Measurements from ENCODE around the gene TBC1D7. TPM values are rescaled to one million over a fixed set of nuclear protein-coding genes. Genes with fewer than 3 reads are reported as not detected.
A peak's percentile ranks its signal among the peaks of the same experiment; 100 is the strongest.

TBC1D7 gene
- total RNA-seq: 10 to 100 TPM; 20.3 to 22.8 TPM

DNA sequence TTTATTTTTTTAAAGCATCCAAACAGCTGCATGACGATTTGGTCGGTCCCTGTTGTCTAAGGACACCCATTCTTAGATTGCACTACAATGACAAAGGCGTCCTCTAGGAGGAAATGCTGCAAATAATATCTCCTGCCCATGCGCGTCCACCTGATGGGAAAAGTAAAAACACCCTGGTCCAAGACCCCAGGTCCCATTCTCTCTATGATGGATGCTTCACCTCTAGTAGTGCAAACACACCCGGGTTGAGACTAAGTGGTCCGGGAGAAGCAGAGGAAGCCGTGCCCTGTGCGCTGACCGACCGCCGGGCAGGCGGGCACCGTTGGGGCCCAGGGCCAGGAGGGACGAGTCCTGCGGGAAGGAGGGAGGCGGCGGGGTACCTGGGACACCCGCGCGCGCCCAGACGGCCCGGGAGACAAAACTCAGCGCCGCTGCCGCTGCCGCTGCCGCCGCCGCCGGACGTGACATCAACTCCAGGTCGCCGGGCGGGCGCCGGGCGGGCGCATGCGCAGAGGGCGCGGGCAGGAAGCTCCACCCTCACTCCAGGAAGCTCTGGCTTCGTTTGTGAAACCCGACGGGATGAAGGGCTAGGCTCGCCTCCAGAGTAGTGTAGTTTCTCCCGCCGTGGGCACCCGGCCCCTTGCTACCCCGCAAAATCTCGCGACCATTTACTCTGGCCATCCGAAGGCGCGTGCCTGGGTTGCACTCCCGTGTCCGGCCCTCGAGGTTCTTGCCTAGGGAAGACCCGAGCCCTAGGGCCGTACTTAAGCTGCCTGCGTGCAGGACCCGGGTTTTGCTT is at the start of gene TBC1D7:
Gene TBC1D7, minus strand, starts transcription at position 462 of the 799 bp plus-strand sequence. CDS start 1,639 bp downstream, outside the sequence.
- peaks cover 0 to 4% of the 10 kb centered on the region in 2 donors for H3K36me3 Mint-ChIP-seq (ENCODE audit: insufficient read depth in 2 of 2)
- H3K9me3 Mint-ChIP-seq: no peaks in the 10 kb centered on the region
- ATAC-seq (replicated peaks in 1 of 2): peak; percentile 92 to 93
- peak within 1 kb of the TSS; percentile 98 for H3K27ac Mint-ChIP-seq
- peak; percentile 93 to 96 for DNase-seq
- peaks cover 34% of the 10 kb centered on the region for H3K4me1 Mint-ChIP-seq (ENCODE audit: low read depth)
- H3K4me3 Mint-ChIP-seq: peak within 1 kb of the TSS; percentile 91 to 96
- no peaks in the 10 kb centered on the region for H3K27me3 Mint-ChIP-seq (ENCODE audit: low read depth)

DNA sequence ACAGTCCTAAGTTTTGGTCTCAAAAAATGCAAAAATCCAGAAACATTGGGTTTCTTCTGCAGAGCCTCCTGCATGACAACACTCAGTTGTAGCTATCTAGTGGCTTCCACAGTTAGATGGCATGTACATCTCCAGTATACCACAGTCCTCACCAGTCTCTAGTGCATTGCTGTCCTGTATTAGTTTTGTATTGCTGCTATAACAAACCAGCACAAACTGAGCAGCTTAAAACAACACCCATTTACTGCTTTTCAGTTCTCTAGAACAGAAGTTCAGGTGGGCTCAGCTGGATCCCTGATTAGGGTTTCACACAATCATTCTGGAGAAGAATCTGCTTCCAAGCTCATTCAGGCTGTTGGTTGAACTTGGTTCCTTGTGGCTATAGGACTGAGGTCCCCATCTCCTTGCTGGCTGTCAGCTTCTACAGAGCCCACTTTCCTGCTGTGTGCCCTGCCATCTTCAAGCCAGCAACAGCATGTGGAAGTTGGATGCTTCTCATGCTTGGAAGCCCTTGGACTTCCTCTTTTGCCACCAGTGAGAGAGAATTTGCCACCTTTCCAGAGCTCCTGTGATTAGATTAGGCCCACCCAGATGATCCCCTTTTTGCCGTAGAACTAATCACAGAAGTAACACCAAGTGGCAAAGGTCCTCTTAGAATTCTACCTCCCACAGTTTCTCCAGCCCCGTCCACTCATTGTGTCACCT is 48.9 kb upstream of the TBC1D7 start:
- no peak overlapping the region for H3K4me3 Mint-ChIP-seq
- H3K4me1 Mint-ChIP-seq (ENCODE audit: low read depth): peaks cover 23% of the 10 kb centered on the region
- no peak for DNase-seq
- no peaks in the 10 kb centered on the region for H3K27me3 Mint-ChIP-seq (ENCODE audit: low read depth)
- no peak for ATAC-seq (replicated peaks in 1 of 2)
- H3K27ac Mint-ChIP-seq: no peak overlapping the region
- no peaks in the 10 kb centered on the region for H3K36me3 Mint-ChIP-seq (ENCODE audit: insufficient read depth in 2 of 2)
- H3K9me3 Mint-ChIP-seq: peaks cover 0 to 4% of the 10 kb centered on the region in 2 donors

DNA sequence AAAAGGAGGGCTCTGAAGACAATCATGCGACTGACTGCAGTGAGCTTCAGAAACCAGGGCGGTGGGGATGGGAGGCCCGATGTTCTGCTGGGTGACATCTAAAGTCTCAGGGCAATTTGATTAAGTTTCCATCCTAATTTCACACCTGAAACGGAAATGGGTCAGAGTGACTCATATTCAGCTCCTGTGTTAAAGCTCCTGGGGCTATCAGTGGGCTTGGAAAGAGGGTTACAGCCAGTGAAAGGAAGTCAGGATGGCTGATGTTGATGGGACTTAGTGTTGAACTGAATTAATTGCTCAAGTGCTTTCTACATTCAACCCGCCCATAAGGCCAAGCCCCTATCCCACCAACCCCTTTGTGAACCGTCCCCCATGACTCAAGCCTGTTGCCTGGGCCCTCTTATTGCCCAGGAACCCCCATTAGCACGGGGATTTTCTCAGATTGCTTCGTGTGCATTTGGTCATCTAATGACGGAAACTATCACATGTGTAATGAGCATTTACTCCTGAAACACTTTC is 47.1 kb upstream of the TBC1D7 start:
- peak overlapping the region; percentile 16 to 33 for H3K4me3 Mint-ChIP-seq
- no peaks in the 10 kb centered on the region for H3K27me3 Mint-ChIP-seq (ENCODE audit: low read depth)
- H3K36me3 Mint-ChIP-seq (ENCODE audit: insufficient read depth in 2 of 2): no peaks in the 10 kb centered on the region
- H3K9me3 Mint-ChIP-seq: peaks cover 0 to 2% of the 10 kb centered on the region in 2 donors
- no peak overlapping the region for H3K27ac Mint-ChIP-seq
- peak; percentile 87 to 89 for ATAC-seq (replicated peaks in 1 of 2)
- DNase-seq: peak; percentile 17 to 48
- H3K4me1 Mint-ChIP-seq (ENCODE audit: low read depth): peaks cover 23% of the 10 kb centered on the region

DNA sequence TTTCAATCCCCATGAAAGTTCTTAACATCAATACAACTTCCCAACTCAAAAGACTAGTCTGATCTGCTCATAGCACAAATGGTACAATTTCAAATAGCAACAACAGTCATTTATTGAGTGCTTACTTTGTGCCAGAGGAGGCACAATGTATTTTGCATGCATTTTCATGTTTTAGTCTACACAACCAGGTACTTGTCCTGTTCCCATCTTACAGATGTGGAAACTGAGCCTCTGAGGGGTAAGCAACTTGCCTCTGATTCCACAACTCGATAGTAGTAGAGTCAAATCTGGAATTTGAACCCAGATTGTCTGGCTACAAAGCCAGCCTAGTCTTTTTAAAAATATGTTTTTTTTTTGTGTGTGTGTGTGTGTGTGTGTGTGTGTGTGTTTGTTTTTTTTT is 45.6 kb upstream of the TBC1D7 start:
- Mint-ChIP-seq H3K36me3 (ENCODE audit: insufficient read depth in 2 of 2) (no peaks in the 10 kb centered on the region), H3K4me1 (ENCODE audit: low read depth) (peaks cover 23% of the 10 kb centered on the region), H3K9me3 (peaks cover 0 to 2% of the 10 kb centered on the region in 2 donors), H3K4me3 (no peak overlapping the region), H3K27ac (no peak overlapping the region), H3K27me3 (ENCODE audit: low read depth) (no peaks in the 10 kb centered on the region)
- DNase-seq (no peak), ATAC-seq (replicated peaks in 1 of 2) (no peak)

DNA sequence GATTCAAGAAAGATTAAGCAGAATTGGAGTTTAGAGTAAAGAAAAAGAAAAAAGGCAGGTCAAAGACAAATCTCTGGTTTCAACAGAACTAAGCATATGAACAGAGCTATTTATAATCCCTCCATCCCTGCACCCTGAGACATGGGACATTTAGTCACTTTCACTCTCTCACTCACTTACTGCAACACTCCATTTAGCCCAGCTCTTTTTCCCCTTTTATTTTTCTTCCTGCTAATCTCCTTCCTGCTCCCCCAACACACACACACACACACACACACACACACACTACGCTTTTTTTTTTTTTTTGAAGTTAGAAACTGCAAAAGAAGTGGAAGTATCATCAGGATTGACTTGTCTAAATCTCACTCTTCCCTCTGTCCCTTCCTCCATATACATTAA is 45.1 kb upstream of the TBC1D7 start:
- H3K4me1 Mint-ChIP-seq (ENCODE audit: low read depth): peaks cover 23% of the 10 kb centered on the region
- no peak for ATAC-seq (replicated peaks in 1 of 2)
- no peak overlapping the region for H3K27ac Mint-ChIP-seq
- peaks cover 0 to 2% of the 10 kb centered on the region in 2 donors for H3K9me3 Mint-ChIP-seq
- H3K4me3 Mint-ChIP-seq: no peak overlapping the region
- DNase-seq: no peak
- no peaks in the 10 kb centered on the region for H3K36me3 Mint-ChIP-seq (ENCODE audit: insufficient read depth in 2 of 2)
- H3K27me3 Mint-ChIP-seq (ENCODE audit: low read depth): no peaks in the 10 kb centered on the region

DNA sequence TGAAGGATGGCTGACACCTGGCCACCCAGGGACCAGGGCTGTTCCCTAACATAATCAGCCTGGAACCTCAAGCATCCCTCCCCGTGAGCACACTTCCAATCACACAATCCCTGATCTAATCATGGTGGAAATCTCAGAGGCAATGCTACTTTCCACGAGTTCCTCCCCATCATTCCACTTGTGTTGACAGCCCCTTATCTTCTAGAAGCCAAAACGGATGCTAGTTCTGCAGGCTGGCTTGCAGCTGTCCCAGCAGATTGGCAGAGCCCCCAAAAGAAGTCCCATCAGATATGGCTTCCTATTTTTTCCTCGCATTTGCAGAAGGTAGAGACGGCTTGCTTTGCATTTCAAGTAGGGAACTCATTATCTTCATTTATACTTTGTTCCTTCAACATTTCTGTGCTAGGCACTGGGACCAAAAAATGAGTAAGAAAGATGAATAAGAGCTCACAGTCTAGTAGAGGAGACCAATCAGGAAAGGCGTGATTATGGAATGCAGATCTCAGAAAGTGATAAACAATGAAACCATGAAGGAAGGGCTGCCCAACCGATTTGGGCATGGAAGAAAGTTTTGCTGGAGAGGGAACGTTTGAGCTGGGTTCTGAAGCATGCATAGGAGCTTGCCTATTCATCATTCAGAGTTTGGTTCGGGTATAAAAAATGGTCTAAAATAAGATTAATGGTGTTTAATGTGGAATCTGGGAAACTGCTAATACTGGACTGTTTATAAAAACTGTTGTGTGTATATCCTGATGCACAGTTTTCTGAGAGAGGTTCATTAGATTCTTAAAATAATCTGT is 44.6 kb upstream of the TBC1D7 start:
- Mint-ChIP-seq H3K36me3 (ENCODE audit: insufficient read depth in 2 of 2) (no peaks in the 10 kb centered on the region), H3K4me3 (no peak overlapping the region), H3K27ac (no peak overlapping the region), H3K27me3 (ENCODE audit: low read depth) (no peaks in the 10 kb centered on the region), H3K4me1 (ENCODE audit: low read depth) (peaks cover 23% of the 10 kb centered on the region), H3K9me3 (peaks cover 0 to 2% of the 10 kb centered on the region in 2 donors)
- no peak for ATAC-seq (replicated peaks in 1 of 2)
- no peak for DNase-seq

DNA sequence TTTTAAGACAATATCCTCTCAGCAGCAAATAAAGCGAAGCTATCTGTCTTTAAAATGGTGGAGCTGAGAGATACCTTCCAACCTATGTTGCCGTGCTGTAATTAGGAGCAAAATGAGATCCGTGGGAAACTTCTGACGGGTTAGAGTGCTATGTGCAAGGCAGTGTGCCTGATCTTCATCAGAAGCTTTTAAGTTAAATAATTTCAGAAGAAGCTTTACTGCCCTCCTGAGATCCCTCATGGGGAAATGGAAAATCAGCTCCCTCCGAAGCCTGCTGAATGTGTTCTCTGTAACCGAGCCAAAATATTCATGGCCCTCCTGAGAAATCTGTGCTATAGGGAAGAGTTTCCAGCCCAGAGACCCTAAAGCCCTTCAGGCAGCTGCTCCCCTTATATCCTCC is 43.7 kb upstream of the TBC1D7 start:
- DNase-seq (no peak), ATAC-seq (replicated peaks in 1 of 2) (no peak)
- Mint-ChIP-seq H3K27ac (no peak overlapping the region), H3K4me3 (no peak overlapping the region), H3K4me1 (ENCODE audit: low read depth) (peaks cover 23% of the 10 kb centered on the region), H3K36me3 (ENCODE audit: insufficient read depth in 2 of 2) (no peaks in the 10 kb centered on the region), H3K9me3 (peaks cover 0 to 2% of the 10 kb centered on the region in 2 donors), H3K27me3 (ENCODE audit: low read depth) (no peaks in the 10 kb centered on the region)

DNA sequence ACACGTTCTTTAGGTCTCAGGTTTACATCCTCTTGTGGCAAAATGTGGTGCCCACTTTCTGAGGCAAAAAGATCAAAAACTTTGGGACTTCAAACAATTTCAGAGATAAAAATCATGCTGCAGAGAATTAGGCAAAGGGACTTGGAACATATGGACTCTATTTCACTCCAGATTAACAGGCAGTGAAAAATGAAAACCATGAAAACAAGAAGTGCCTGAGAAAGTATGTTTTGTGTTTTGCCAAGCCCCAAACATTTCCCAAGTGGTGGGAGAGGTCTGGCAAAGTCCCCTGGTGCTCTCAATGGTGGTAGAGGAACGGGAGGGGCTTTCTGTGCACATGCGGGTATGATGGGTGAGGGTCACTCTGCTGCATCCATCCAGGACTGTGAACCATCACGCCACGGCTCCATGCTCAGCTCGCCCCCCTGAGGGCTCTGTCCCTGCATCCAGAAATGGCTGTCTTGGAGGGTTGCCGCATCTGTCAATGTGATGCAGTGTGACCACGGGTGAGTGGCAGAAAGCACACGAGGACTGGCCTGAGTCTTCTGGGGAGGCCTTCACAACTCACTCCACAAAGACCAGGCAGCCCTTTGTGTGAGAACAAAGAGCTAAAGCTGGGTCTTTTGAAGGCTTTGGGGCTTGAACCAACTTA is 43.2 kb upstream of the TBC1D7 start:
- ATAC-seq (replicated peaks in 1 of 2) (no peak), DNase-seq (no peak)
- Mint-ChIP-seq H3K4me1 (ENCODE audit: low read depth) (peaks cover 23% of the 10 kb centered on the region), H3K27me3 (ENCODE audit: low read depth) (no peaks in the 10 kb centered on the region), H3K9me3 (peaks cover 0 to 2% of the 10 kb centered on the region in 2 donors), H3K36me3 (ENCODE audit: insufficient read depth in 2 of 2) (no peaks in the 10 kb centered on the region), H3K27ac (no peak overlapping the region), H3K4me3 (no peak overlapping the region)

DNA sequence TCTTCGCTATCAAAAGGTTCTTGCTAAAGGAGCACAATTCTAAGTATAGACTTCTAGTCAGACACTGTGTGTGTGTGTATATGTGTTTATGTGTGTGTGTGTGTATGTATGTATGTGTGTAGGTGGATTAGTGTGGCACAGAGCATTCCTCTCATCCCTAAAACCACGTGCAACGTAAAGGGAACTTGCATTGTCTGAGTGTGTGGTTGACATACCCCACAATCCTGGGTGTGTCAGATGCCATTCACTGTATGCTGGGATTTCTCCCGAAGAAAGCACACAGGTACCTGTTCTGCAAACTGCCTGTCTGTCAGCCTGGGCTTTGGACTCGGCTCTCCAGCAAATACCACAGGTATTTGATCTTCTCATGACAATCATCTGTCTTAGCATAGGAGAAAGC is 42.3 kb upstream of the TBC1D7 start:
- no peaks in the 10 kb centered on the region for H3K27me3 Mint-ChIP-seq (ENCODE audit: low read depth)
- H3K27ac Mint-ChIP-seq: no peak overlapping the region
- H3K4me1 Mint-ChIP-seq (ENCODE audit: low read depth): peaks cover 19% of the 10 kb centered on the region
- no peak overlapping the region for H3K4me3 Mint-ChIP-seq
- DNase-seq (no peak), ATAC-seq (replicated peaks in 1 of 2) (no peak)
- H3K36me3 Mint-ChIP-seq (ENCODE audit: insufficient read depth in 2 of 2): no peaks in the 10 kb centered on the region
- no peaks in the 10 kb centered on the region for H3K9me3 Mint-ChIP-seq

DNA sequence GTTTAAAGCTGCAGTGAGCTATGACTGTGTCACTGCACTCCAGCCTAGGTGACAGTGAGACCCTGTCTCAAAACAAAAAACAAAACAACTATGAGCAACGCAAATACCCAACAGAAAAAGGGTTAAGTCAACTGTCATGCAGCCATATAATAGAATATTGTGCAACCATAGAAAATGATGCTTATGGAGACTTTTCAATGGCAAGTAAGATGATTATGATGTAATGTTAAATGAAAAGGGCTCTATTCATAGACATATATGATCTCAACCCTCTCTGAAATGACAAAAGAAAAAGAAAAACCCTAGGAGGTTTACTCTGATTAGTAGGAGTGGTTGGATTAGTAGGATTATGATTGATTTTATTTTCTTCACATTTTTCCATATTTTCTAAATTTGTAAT is 41.3 kb upstream of the TBC1D7 start:
- no peak for ATAC-seq (replicated peaks in 1 of 2)
- Mint-ChIP-seq H3K36me3 (ENCODE audit: insufficient read depth in 2 of 2) (no peaks in the 10 kb centered on the region), H3K27ac (no peak overlapping the region), H3K4me3 (no peak overlapping the region), H3K9me3 (no peaks in the 10 kb centered on the region), H3K4me1 (ENCODE audit: low read depth) (peaks cover 9% of the 10 kb centered on the region), H3K27me3 (ENCODE audit: low read depth) (no peaks in the 10 kb centered on the region)
- no peak for DNase-seq

DNA sequence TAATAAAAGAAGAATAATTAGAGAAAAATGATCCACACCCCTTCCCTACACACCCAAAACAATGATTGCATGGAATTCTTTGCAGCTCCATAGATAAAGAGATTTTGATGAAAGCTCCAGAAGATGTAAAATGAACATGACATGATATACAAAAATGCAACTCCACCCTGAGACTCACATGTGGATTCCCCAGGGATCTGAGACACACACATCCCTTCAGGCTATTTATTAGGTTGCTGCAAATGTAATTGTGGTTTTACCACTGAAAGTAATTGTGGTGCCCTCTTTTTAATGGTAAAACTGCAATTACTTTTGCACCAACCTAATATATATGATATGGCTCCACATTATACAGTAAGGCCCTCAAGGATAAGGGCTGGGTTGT is 40.4 kb upstream of the TBC1D7 start:
- DNase-seq (no peak), ATAC-seq (replicated peaks in 1 of 2) (no peak)
- peaks cover 6% of the 10 kb centered on the region for H3K4me1 Mint-ChIP-seq (ENCODE audit: low read depth)
- no peaks in the 10 kb centered on the region for H3K9me3 Mint-ChIP-seq
- no peak overlapping the region for H3K27ac Mint-ChIP-seq
- no peaks in the 10 kb centered on the region for H3K27me3 Mint-ChIP-seq (ENCODE audit: low read depth)
- H3K36me3 Mint-ChIP-seq (ENCODE audit: insufficient read depth in 2 of 2): no peaks in the 10 kb centered on the region
- H3K4me3 Mint-ChIP-seq: no peak overlapping the region

DNA sequence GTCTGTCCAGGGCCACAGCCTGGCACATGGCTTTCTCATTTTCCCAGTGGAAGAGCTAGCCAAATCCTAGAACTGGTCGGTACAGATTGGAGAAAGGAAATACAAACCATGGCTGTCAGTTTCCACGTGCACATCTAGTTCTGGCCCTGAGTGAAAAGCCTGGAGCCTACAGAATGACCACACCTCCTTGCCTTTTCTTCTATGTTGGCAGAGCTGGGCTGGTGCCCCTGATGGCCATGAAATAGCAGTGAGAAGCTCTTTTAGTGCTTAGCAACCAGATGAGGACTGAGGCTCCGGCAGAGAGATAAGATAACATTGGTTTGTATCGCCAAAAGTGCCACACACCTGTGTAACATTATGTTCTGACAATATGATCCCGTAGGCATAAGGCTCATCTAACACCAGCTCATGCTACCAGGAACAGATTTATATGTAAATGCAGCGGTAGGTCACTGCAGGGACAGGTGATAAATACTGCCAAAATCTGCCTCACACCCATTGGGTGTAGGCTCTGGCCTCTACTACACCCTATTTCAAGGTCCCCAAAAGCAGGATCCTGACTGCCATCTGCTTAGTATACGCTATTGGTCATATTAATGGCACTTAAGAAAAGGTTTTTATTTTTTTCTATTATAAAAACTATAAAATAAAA is 39.9 kb upstream of the TBC1D7 start:
- Mint-ChIP-seq H3K36me3 (ENCODE audit: insufficient read depth in 2 of 2) (no peaks in the 10 kb centered on the region), H3K9me3 (no peaks in the 10 kb centered on the region), H3K4me1 (ENCODE audit: low read depth) (peaks cover under 1% of the 10 kb centered on the region), H3K27me3 (ENCODE audit: low read depth) (no peaks in the 10 kb centered on the region), H3K4me3 (no peak overlapping the region), H3K27ac (no peak overlapping the region)
- DNase-seq (no peak), ATAC-seq (replicated peaks in 1 of 2) (no peak)

All from activated T-cell treated with anti-CD3 and anti-CD28 coated beads, Interleukin-2, amount 50 U/mL, for 72 hours (primary cell).